BLaER1 treated with 17β-estradiol and CSF1 and Interleukin-3, amounts not matched to agents 10 nM and 100 nM (cell line): ENCODE measurements around the gene MAML2.

Experiments
- H3K27ac ChIP-seq, 11 experiments: shearing (Covaris generic); formaldehyde crosslinking; 2 replicates each; pipeline ENCODE4 v1.8.1; 2022
- H3K27me3 ChIP-seq, 11 experiments: shearing (Covaris generic); formaldehyde crosslinking; 2 replicates each; pipeline ENCODE4 v1.8.1; 2022
- H3K36me3 ChIP-seq, 11 experiments: shearing (Covaris generic); formaldehyde crosslinking; 2 replicates each; pipeline ENCODE4 v1.8.1; 2022
- H3K4me1 ChIP-seq, 10 experiments: shearing (Covaris generic); formaldehyde crosslinking; 2 replicates each; pipeline ENCODE4 v1.8.1; 2022
- H3K4me2 ChIP-seq, 11 experiments: shearing (Covaris generic); formaldehyde crosslinking; 2 replicates each; pipeline ENCODE4 v1.8.1; 2022
- H3K4me3 ChIP-seq, 10 experiments: shearing (Covaris generic); formaldehyde crosslinking; 2 replicates each; pipeline ENCODE4 v1.8.1; 2022
- H3K9ac ChIP-seq, 11 experiments: shearing (Covaris generic); formaldehyde crosslinking; 2 replicates each; pipeline ENCODE4 v1.8.1; 2022
- H3K9me3 ChIP-seq, 11 experiments: shearing (Covaris generic); formaldehyde crosslinking; replicated peaks in 1 of 11; 2 replicates each; pipeline ENCODE4 v1.8.1; 2022
- H4K20me1 ChIP-seq, 11 experiments: shearing (Covaris generic); formaldehyde crosslinking; 2 replicates each; pipeline ENCODE4 v1.8.1; 2022
- Cebpa-rat ChIP-seq, 11 experiments: shearing (Covaris generic); IDR thresholded peaks; 2 replicates each; pipeline ENCODE4 v1.8.1; 2022

MAML2 gene

DNA sequence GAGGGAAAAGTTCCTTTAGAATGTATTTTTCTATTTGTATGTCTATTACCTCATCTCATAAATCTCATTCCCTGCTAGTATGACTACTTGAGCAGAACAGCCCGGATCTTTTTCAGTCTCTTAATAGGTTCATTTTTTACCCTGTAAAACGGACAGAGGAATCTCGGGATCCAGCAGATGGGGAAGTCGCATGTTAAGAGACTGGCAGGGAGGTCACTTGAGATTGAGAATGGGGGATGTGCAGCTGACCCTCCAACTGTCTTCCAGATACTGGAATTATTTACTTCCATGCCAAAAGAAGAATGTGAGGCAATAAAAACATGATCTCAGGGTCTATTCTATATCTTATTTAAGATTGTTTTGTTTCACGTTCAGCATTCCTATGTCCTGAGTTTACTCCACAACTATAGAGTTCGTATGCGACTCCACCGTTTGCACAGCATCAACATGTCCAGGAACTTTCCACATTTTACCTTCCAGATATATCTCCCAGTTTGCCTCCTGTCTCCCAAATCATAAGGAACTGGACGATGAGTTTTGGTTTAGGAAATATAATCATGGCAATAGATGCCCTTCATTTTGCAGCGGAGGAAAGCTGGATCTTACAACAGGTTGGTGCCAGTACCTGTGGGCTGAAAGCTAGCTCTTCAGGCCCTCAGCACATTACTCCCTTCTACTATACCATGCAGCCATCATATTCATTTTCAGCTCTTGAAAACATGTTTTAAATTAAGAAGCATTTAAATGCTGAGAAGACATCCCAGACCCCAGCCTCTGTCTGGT, 181.5 kb downstream of the MAML2 start:
- peaks cover 0 to 32% (median 0%) of the 10 kb centered on the region in 11 experiments; a peak in 4 of 22 replicates for H3K36me3 ChIP-seq
- H4K20me1 ChIP-seq: no peaks in the 10 kb centered on the region
- no peak overlapping the region for H3K4me3 ChIP-seq
- H3K27me3 ChIP-seq: no peaks in the 10 kb centered on the region
- H3K9ac ChIP-seq: no peak overlapping the region
- peaks cover 12 to 82% (median 29%) of the 10 kb centered on the region in 10 experiments for H3K4me1 ChIP-seq
- H3K9me3 ChIP-seq: peaks cover 0 to 11% (median 0%) of the 10 kb centered on the region in 11 experiments; a peak in 5 of 22 replicates
- no peak overlapping the region for H3K27ac ChIP-seq
- TF ChIP-seq Cebpa-rat (IDR thresholded peaks at IDR 0.05): no peak
- no peak overlapping the region for H3K4me2 ChIP-seq

DNA sequence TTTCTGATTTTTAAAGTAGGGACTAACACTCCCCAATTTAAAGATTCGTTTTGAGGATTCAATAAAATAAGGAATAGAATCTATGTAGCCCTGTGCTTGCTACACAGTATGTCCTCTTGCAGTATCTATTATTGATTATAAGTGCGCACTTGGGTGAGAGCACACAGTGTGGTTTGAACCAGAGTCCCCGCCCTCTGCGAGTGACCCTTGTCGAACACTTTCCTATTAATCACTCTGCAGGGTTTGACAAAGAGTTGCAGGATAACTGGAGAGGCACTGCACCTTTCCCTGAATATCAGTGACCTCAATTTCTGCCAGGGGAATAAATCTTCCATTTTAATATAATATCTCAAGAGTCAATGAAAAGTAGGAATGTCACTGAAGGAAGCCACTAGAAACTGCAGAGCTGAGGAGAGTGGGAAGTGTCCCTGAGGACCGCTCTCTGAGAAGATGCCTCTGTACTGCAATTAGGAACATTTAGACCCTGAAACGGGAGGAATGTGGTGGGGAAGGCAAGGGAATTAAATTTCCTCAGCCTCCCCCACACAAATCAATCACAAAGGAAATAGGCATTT, 182.2 kb downstream of the MAML2 start:
- Histone ChIP-seq H3K9ac (no peak overlapping the region), H3K4me3 (no peak overlapping the region), H4K20me1 (no peaks in the 10 kb centered on the region), H3K9me3 (peaks cover 0 to 11% (median 0%) of the 10 kb centered on the region in 11 experiments; a peak in 5 of 22 replicates), H3K4me2 (no peak overlapping the region), H3K36me3 (peaks cover 0 to 32% (median 0%) of the 10 kb centered on the region in 11 experiments; a peak in 4 of 22 replicates), H3K27me3 (no peaks in the 10 kb centered on the region), H3K4me1 (peaks cover 15 to 82% (median 30%) of the 10 kb centered on the region in 10 experiments), H3K27ac (no peak overlapping the region)
- TF ChIP-seq Cebpa-rat (IDR thresholded peaks at IDR 0.05): no peak

DNA sequence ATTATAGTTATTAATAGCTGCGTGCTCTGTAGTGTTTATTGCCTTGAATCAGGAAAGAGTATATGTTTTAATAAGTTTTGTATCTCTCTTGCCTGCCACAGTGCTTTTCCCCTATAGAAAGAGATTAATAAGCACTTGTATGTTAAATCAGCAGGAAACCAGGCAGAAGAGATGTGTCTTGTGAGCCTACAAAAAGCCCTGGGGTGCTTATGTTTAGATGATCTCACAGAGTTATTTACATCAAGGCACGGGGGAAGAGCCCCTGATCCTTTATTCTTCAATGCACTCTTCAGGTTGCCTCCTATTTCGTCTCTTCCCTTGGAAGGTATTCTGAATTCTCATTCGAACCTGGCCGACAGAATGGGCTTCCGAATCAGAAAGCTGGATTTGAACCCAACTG, 183.0 kb downstream of the MAML2 start:
- Histone ChIP-seq H3K4me1 (peaks cover 18 to 82% (median 36%) of the 10 kb centered on the region in 10 experiments), H3K36me3 (peaks cover 0 to 32% (median 0%) of the 10 kb centered on the region in 11 experiments; a peak in 4 of 22 replicates), H3K4me3 (no peak overlapping the region), H3K27me3 (no peaks in the 10 kb centered on the region), H3K9ac (no peak overlapping the region), H3K4me2 (peak overlapping the region in 2 of 11 experiments; percentile 78 to 92; a peak in 2 of 22 replicates), H4K20me1 (no peaks in the 10 kb centered on the region), H3K9me3 (peaks cover 0 to 11% (median 0%) of the 10 kb centered on the region in 11 experiments; a peak in 5 of 22 replicates), H3K27ac (peak overlapping the region in 1 of 11 experiments; percentile 23; a peak in 2 of 22 replicates)
- no peak for TF ChIP-seq Cebpa-rat (IDR thresholded peaks at IDR 0.05)

DNA sequence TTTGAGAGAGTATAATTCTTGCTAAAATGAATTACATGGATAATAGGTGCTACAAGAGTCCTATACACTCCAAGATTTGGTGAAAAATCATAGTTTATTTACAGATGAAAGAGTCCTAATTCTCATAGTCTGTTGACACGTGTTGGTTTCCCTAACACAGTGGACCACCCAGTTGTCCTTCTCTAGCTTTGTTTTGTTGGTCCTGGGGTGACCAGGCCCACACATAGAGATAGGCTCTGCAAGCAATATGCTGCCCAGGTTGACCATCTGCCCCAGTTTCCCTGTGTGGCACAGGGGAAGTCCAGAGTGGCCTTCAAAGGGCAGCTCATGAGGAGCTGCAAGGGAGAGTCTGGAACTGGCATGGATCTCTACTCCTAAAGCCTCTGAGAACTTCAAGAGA, 184.9 kb downstream of the MAML2 start:
- TF ChIP-seq Cebpa-rat (IDR thresholded peaks at IDR 0.05): no peak
- Histone ChIP-seq H3K9me3 (peaks cover 0 to 8% (median 0%) of the 10 kb centered on the region in 11 experiments; a peak in 5 of 22 replicates), H3K4me3 (no peak overlapping the region), H3K36me3 (peaks cover 0 to 29% (median 0%) of the 10 kb centered on the region in 11 experiments; a peak in 5 of 22 replicates), H3K9ac (peak overlapping the region in 4 of 11 experiments; percentile 1 to 77 (median 56); a peak in 7 of 22 replicates), H3K4me2 (peak overlapping the region in 7 of 11 experiments; percentile 36 to 94 (median 81); a peak in 14 of 22 replicates), H3K27me3 (no peaks in the 10 kb centered on the region), H3K27ac (peak overlapping the region in 10 of 11 experiments; percentile 12 to 93 (median 80); a peak in 17 of 22 replicates), H4K20me1 (no peaks in the 10 kb centered on the region), H3K4me1 (peaks cover 18 to 87% (median 45%) of the 10 kb centered on the region in 10 experiments)

DNA sequence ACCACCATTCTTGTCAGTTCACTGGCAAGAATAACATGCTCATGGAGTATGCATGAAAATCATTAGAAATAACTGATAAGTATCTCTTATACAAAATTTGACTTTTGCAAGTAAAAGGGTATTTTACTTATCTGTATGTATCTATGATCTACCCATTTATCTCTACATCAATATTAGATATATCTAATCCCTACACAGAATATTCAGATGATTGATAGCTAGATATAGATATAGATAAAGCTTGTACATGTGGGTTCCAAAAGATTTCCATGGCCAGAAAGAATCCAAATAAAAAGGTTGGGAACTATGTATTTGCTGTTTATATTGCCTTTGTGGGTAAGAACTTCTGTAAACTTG, 185.5 kb downstream of the MAML2 start:
- Histone ChIP-seq H3K4me2 (peak overlapping the region; percentile 49 to 94 (median 82); a peak in 20 of 22 replicates), H3K4me1 (peaks cover 18 to 93% (median 45%) of the 10 kb centered on the region in 10 experiments), H3K9me3 (peaks cover 0 to 2% (median 0%) of the 10 kb centered on the region in 11 experiments; a peak in 5 of 22 replicates), H3K4me3 (no peak overlapping the region), H4K20me1 (no peaks in the 10 kb centered on the region), H3K9ac (peak overlapping the region in 6 of 11 experiments; percentile 24 to 77 (median 64); a peak in 7 of 22 replicates), H3K36me3 (peaks cover 0 to 26% (median 0%) of the 10 kb centered on the region in 11 experiments; a peak in 4 of 22 replicates), H3K27ac (peak overlapping the region in 10 of 11 experiments; percentile 72 to 93 (median 80); a peak in 19 of 22 replicates), H3K27me3 (no peaks in the 10 kb centered on the region)
- no peak for TF ChIP-seq Cebpa-rat (IDR thresholded peaks at IDR 0.05)

DNA sequence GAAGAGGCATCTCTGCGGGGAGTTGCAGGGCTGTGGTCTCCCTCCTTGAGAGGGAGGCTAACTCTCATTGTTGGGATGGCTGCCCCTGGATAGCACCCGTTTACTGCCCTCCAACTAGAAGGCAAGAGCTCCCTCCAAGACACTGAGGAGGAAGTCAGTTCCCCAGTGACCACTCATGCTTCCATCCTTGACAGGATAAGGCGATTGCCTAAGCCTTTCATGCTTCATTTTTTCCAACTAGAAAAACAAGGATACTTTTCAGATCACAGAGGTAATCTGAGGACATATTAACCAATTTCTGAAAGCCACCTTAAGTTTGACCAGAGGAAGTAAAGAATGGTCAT, 186.6 kb downstream of the MAML2 start:
- peaks cover 22 to 99% (median 52%) of the 10 kb centered on the region in 10 experiments for H3K4me1 ChIP-seq

DNA sequence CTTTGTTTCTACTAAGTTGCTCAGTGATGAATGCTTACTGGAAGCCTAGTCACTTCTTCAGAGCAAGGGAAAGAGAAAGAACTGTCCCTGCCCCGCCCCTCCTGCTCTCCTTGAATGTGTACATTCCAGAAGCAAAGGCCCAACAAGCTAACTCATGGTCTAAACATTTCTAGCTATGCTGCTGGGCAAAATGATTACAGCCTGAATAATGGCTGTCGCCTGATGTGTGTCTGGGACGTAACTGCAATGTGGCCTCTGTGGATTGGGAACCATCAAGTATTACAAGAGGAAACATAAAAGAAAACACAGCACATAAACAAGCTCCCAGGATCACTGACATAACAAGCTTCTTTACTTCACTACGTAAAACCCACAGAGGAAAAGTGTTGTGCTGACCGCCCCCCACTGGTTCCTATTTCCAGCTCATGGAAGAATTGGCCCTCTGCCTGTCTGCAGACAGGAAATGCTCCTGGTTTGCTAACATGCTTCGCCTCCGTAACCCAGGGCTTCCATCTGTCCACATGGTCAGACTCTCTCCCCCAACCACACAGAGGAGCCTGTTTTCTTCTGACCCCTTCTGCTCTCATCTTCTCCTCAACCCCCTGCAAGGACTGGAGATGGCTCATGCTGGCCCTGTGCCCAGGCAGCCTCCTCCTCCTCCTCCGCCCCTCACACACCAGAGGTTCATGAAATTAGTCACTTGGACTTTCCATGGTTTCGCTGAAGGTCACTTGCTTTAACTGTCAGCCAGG, 187.2 kb downstream of the MAML2 start:
- Histone ChIP-seq H3K36me3 (peaks cover 0 to 27% (median 0%) of the 10 kb centered on the region in 11 experiments; a peak in 4 of 22 replicates), H3K9ac (peak overlapping the region in 10 of 11 experiments; percentile 53 to 77 (median 63); a peak in 16 of 22 replicates), H3K27me3 (no peaks in the 10 kb centered on the region), H3K4me3 (peak overlapping the region in 7 of 10 experiments; percentile 0 to 24 (median 14); a peak in 5 of 20 replicates), H4K20me1 (no peaks in the 10 kb centered on the region), H3K4me1 (peaks cover 23 to 100% (median 55%) of the 10 kb centered on the region in 10 experiments), H3K27ac (peak overlapping the region; percentile 54 to 93 (median 79); a peak in 21 of 22 replicates), H3K4me2 (peak overlapping the region; percentile 49 to 94 (median 82)), H3K9me3 (no peaks in the 10 kb centered on the region)
- no peak for TF ChIP-seq Cebpa-rat (IDR thresholded peaks at IDR 0.05)

More for the DNA sequence above, 186.6 kb downstream of the MAML2 start:
- 0 out of 22 replicates have a peak, but pooled peaks of 1 of the 11 experiments have one; percentile 12 for TF ChIP-seq Cebpa-rat (IDR thresholded peaks at IDR 0.05)
- no peaks in the 10 kb centered on the region for H3K27me3 ChIP-seq
- H3K4me3 ChIP-seq: peak overlapping the region in 7 of 10 experiments; percentile 0 to 24 (median 14); a peak in 5 of 20 replicates
- H3K4me2 ChIP-seq: peak overlapping the region; percentile 49 to 94 (median 82)
- peak overlapping the region; percentile 54 to 93 (median 79); a peak in 21 of 22 replicates for H3K27ac ChIP-seq
- H3K9me3 ChIP-seq: no peaks in the 10 kb centered on the region
- H3K9ac ChIP-seq: peak overlapping the region in 10 of 11 experiments; percentile 53 to 77 (median 63); a peak in 18 of 22 replicates
- H3K36me3 ChIP-seq: peaks cover 0 to 27% (median 0%) of the 10 kb centered on the region in 11 experiments; a peak in 4 of 22 replicates
- H4K20me1 ChIP-seq: no peaks in the 10 kb centered on the region
